SKM-1 (cell line): ENCODE measurements around the gene FCN1.

Source experiments
- DNase-seq: peaks from one replicate; lab custom pipeline; 2025; ENCODE audit not compliant: unreplicated experiment; lab: John Stamatoyannopoulos, UW

The FCN1 gene

DNA sequence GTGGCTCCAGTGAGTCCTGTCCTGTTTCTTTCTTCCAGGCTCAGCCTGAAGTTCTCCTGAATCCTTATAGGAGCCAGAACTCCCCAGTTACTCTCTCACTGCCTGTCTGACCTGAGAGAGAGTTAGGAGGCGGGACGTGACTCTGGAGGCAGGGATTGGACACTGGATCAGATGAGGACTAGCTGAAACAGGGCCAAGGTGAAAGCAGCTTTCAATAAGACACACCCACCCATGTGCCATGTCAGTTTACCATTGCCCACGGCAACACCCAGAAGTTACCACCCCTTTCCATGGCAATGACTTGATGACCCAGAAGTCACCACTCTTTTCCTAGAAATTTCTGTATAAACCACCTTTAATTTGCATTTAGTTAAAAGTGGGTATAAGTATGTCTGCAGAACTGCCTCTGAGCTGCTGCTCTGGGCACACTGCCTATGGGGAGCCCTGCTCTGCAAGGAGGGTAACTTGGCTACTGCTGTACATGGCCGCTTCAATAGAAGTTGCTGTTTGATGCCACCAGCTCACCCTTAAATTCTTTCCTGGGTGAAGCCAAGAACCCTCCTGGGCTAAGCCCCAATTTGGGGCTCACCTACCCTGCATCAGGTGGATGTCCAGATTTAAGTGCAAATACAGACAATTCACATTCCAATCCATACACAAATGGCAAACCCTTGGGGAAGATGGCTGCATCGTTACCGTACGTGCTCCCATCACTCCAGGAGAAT lies 23.4 kb downstream of the FCN1 start:
- DNase-seq: no peak

DNA sequence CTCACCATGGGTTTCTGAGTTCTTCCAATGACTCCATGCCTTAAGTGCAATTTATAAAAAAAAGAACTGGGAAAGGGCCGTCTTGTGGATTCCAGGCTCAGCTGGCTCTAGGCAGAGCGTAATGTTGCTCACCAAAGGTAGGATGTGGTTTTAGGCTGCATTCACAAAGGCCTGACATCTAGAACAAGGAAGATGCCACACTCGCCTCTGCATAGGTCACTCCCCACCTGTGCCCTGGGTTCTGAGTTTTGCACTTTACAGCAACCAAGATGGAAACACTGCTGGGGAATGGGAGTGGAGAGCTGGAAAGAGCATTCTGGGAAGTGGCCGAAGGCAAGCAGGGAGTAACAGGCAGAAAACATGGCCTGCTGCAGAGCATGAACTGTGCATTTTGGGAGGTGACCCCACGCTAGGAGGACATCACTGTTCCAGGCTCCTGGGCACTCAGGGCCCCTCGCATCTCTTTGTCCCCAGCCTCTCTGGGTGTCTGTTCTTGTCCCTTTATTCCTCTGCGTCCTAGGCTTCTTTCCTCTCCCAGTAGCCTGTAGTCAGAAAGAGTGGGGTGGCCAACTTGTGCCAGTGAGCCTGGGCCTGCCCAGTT lies 24.8 kb downstream of the FCN1 start:
- DNase-seq: no peak

DNA sequence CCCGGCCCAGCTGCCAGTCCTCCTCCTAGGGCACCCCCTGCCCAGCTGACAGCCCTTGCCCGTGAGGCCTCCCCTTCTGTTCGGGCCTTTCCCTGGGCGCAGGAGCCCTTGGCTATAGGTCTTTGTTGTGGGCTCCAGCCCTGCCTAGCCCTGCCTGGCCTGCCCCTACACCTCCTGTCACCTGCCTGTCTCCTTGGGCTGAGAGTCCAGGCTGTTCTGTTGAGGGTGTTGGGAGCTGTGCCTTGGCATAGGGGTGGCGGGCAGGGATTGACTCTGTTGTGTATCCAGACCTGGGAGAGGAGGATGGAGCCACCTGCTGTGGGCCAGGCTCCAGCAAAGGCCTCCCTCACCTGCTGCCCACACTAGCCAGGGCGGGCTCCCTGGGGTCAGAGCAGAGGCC lies 25.5 kb downstream of the FCN1 start:
- no peak for DNase-seq

DNA sequence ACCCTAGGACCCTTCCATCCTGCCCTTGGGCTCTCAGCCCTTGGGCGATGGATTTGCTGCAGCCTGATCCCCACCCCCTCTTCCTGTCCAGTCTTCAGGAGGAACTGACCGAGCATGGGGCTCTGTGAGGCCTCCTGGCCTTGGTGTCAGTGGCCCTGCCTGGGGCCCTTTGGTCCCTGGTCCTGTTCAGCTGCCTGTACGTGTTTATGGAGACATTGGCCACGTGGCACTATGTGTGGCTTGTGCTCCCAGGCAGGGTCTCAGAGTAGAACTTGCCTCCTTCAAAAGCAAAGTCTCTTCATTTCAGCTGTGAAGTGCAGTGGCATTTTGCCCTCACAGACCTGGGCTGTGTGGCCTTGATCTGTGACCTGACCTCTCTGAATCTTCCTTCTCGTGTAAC lies 26.0 kb downstream of the FCN1 start:
- no peak for DNase-seq

GRCh38 chr9:134891053-134891452 lies 26.7 kb downstream of the FCN1 start:
- DNase-seq: no peak

DNA sequence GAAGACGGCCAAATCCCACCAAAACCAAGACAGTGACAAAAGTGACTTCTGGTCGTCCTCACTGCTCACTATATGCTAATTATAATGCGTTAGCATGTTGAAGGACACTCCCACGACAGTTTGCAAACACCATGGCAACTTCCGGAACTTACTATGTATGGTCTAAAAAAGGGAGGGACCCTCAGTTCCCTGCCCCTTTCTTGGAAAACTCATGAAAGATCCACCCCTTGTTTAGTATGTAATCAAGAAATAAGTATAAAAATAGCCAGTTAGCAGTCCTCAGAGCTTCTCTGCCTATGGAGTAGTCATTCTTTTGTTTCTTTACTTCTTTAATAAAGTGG lies 27.6 kb downstream of the FCN1 start:
- DNase-seq: no peak

- DNase-seq: no peak
These were observed 28.1 kb downstream of the FCN1 start for GRCh38 chr9:134889386-134890154.

- DNase-seq: no peak
These were observed 29.0 kb downstream of the FCN1 start for GRCh38 chr9:134888603-134889190.

GRCh38 chr9:134887686-134888602 lies 29.8 kb downstream of the FCN1 start:
- DNase-seq: no peak

- no peak for DNase-seq
These were observed 30.5 kb downstream of the FCN1 start for GRCh38 chr9:134887219-134887618.

DNA sequence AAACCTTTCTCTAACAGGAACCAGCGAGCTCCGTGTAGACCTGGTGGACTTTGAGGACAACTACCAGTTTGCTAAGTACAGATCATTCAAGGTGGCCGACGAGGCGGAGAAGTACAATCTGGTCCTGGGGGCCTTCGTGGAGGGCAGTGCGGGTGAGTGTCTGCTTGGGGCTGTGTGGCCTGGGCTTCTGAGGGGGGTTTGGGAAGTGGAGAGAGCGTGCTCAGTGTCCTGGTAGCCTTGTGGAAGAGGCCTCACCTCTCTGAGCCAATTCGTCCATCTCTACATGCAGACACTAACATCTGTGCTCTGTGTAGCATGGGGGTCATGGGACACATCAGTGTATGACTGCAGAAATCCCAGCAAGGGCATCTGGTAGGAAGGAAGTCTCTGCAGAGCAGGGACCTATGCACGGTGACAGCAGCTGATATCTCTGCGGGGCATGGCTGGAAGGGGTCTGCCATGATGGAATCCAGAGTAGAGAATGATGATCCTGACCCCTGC lies 31.2 kb downstream of the FCN1 start:
- DNase-seq: no peak

- DNase-seq: no peak
These were observed 31.9 kb downstream of the FCN1 start for GRCh38 chr9:134885679-134886412.

DNA sequence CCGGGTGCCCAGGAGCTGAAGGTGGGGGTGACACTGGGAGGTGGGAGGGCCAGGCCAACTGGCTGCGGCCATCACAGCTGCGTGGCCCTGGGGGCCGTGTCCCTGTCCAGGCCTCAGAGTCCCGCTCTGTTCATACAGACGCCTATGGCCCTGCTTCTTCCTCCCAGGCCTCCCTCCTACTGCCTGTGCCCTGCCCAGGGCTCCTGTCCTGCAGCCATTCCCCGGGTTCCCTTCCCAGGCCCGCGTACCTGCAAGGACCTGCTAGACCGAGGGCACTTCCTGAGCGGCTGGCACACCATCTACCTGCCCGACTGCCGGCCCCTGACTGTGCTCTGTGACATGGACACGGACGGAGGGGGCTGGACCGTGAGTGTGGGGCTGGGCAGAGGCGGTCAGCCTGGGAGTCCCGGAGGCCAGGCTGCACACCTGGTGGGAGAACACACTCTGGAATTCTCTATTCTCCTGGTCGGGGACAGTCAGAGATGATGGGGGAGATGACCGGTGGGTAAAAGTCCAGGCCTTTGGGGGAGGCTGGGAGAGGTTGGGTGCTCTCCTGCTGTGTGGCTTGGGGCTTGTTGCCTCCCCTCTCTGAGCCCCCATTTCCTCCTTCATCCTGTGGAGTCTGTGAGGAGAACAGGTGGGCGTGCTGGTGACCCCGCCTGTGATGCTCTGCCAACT lies 32.6 kb downstream of the FCN1 start:
- no peak for DNase-seq

DNA sequence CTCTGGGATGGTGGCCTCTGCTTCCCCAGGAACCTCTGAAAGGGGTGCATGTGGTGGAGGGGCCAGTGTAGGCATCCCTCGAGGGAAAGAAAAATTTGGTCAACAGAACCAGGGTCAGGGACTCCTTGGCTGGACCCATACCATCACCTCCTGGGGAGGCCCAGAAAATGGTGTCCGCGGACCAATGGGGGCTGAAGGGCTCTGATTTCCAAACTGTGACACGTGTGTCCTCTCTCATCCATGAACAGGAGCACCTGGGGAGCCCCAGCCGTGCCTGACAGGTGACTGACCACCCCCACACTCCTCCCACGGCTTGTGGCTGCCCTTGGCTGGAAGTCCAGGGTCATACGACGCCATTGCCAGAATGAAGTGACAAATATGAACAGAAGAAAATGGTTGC lies 33.2 kb downstream of the FCN1 start:
- no peak for DNase-seq

GRCh38 chr9:134883040-134883782 lies 34.5 kb downstream of the FCN1 start:
- no peak for DNase-seq

GRCh38 chr9:134882204-134882785 lies 35.4 kb downstream of the FCN1 start:
- DNase-seq: no peak

- DNase-seq: no peak
These were observed 36.4 kb downstream of the FCN1 start for GRCh38 chr9:134881313-134881670.

DNA sequence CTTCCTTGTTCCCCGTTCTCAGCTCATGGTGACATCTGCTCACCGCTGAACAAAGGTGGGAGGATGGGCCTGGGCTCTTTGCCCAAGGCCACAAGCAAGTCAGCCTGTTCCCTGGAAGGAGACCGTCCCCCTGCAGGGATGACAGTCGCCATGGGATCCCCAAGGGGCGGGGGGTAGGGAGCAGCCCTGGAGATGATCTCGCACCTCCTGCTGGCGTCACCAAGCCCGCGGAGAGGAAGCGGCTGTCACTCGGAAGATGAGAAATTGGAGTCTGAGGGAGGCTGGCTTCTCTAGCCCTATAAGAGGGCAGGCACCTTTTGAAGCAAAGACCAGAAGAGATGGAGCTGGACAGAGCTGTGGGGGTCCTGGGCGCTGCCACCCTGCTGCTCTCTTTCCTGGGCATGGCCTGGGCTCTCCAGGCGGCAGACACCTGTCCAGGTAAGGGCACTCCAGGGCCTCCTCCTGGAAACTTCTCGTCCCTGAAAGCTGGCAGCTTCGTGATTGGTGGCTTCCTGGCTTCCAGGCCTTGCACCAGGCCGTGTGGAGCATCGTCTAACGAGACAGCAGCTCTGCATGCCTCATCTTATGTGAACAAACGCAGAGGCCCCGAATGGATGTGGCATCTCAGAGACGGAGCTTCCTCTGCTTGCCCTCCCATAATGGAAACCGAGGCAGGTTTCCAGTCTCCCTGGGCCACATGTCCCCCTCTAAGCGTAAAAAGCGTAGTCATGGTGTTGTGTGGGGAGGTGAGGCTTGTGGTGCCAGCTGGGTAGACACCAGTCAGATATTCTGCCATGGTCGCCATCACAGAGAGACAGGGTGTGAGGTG lies 37.0 kb downstream of the FCN1 start, which contains the start of gene FCN2:
Gene FCN2 (plus strand): TSS at position 327 of the 829 bp plus-strand sequence. CDS start 12 bp downstream, at position 339.
- no peak for DNase-seq
